Measurements from ENCODE around the gene STX8.

The STX8 gene

DNA sequence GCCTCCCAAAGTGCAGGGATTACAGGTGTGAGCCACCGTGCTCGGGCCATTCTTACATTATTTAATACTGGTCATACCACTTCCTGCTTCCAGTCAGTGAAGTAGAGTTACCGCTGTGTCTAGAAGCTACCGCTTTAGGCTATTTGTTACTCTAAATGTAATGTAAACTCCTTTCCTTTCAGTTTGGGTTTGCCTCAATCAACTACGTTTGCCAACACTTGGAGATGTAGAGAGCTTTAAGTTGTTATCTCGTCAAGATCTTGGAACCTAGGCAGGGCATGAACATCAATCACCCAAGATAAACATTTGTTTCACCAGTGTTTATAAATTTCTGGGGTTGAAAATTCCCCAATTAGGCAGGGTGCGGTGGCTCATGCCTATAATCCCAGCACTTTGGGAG is 275.9 kb downstream of the STX8 start:
- no peak for DNase-seq (ENCODE audit: low read depth in 2 of 2)

DNA sequence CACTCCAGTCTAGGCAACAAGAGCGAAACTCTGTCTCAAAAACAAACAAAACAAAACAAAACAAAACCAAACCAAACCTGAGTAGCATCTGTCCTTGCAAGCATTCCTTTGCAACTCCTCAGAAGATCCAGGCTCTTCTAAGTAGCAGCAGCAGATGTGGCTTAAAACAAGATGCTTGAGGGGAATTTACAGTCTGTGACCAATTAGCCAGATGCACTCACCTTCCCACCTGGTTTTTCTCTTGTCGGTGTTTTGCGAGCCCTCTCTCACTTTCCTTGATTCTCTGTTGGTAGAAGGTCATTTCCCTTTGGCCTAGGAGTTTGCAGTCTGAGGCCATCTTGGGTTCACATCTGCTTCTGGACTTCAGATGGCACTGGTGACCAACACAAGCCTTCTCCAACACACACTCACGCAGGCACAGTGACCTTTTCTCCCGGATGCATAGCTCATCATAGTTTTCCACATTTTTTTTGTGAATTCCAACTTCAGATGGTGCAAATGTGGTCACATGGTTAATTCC is 276.8 kb downstream of the STX8 start:
- no peak for DNase-seq (ENCODE audit: low read depth in 2 of 2)

DNA sequence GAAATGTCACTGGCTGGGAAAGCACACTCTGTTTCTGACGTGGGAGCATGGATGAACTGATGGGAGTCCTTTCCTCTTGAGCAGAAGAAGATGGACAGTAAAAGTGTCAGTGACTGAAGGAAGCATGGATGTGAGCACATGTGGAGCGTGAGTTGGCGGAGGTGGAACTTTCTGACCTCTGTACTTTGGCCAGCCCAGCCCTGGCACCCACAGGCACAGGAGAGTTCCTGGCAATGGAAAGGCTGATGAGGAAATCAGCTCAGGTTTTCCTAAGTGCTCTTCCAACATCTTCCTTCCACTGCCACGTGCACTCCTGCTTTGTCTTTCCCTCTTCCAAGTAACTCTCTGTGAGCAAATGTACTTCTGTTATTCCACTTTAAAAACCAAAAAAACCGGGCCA is 277.5 kb downstream of the STX8 start:
- no peak for DNase-seq (ENCODE audit: low read depth in 2 of 2)

DNA sequence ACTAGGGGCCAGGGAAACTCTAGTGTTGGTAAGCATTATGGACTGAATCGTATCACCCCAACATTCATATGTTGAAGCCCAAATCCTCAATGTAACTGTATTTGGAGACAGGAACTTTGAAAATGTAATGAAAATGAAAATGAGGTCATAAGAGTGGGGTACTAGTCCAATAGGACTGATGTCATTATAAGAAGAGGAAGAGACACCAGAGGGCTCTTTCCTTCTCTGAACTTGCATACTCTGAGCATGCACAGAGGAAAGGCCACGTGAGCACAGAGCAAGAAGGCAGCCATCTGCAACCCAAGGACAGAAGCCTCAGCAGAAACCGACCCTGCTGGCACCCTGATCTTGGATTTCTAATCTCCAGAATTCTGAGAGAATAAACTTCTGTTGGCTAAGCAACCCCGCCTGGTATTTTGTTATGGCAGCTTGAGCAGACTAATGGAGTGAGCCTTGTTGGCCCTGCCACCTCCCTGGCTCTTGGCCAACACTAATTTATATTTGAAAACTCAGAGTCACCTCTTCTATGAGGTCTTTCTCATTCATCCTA is 280.9 kb downstream of the STX8 start:
- no peak for DNase-seq (ENCODE audit: low read depth in 2 of 2)

DNA sequence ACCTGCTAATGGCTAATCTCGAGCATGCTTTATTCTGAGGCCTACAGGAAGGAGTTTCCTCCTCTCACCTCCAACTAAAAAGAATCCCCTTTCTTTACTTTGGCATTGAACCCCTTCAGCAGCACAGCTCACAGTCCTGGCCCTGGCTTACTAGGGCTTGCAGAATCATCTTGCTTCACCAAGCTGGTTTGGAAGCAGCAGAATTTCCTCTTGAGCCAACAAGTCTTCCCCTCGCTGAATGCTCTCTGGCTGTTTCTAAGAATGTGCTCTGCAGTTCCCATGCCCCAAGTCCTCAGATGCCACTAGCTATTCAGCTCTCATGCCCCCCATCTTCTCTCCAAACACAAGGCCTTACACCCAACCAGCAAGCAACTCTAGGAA is 283.1 kb downstream of the STX8 start:
- DNase-seq (ENCODE audit: low read depth in 2 of 2): no peak

DNA sequence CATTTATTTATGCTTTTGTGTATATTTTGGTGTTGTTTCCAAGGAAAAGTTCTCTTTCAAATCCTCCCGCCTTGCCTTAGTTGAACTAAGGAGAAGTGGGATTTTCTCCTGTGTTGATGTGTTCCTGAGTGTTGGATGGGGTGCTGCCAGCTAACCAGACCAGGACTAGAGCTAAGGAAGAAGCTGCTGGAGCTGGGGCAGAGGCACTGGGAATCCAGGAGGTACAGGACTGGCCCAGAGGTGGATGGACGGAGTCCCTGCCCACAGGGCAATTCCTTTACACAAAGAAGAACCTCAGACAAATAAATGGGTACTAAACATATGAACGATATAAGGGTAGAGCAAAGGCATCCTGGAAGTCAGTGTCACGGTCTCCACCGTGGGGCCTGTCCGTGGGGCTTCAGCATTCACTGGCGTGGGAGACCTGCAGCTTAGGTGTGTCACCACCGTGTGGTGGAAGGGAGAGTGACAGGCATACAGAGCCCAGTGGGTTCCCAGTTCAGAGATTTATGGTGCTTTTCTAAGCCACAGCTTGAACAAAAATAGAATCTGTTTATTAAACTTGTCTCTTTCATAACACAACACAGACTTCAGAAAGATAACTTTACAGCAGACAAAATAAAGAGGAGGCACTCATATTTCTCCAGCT is 283.6 kb downstream of the STX8 start:
- peak in 1 of 2 donors; percentile 35 for DNase-seq (ENCODE audit: low read depth in 2 of 2)

DNA sequence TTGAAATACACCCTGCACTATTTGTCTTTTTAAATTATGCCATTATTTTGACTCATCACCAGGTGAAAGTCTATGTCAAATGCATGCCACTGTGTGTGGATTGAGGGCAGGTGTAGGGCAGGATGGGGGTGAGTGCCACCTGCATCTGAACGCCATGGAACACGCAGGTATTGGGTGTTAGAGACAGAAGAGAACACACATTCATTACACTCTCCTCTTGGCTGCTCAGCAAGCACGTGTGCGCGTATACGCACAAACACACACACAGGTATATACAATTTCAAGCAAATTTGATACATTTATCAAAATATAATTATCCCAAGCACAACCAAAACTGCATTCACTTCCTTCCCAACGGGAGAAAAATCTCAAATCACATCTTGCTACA is 285.4 kb downstream of the STX8 start:
- DNase-seq (ENCODE audit: low read depth in 2 of 2): peak in 1 of 2 donors; percentile 16

DNA sequence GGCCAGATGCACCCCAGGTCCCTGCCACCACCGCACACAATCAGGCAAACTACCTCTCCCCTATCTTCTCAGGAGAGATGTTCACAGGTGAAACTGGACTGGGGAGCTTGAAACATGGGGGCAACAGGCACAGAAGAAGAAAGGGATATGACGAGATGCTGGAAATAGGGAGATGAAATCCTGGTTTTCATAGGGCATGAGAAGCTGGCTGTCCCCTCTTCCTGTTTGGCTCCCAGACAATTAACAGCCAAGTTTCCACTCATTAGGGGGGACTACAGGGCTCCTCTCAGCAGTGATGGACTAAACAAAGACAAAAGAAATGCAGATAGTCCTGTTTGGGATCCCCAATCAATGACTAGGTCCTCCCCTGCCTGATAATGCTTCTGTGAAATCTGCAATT is 288.3 kb downstream of the STX8 start:
- DNase-seq (ENCODE audit: low read depth in 2 of 2): no peak

DNA sequence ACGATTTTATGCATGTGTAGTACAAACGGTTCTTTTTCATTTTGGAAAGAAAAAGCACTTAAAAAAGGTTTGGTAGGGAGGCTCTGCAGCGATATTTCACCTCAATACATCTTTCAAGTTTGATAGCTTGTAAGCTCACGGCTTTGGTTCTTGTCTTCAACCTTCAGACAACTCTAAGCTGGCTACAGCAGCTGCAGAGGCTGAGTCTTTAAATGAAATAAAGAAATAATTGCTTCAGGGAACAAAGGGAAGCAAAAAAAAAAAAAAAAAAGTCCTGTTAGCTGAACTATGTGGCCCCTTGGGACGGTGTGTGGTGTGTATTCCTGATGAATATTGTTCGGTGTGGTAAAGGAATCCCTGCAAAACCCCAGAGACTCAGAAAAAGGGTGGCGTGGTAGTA is 289.2 kb downstream of the STX8 start:
- no peak for DNase-seq (ENCODE audit: low read depth in 2 of 2)

DNA sequence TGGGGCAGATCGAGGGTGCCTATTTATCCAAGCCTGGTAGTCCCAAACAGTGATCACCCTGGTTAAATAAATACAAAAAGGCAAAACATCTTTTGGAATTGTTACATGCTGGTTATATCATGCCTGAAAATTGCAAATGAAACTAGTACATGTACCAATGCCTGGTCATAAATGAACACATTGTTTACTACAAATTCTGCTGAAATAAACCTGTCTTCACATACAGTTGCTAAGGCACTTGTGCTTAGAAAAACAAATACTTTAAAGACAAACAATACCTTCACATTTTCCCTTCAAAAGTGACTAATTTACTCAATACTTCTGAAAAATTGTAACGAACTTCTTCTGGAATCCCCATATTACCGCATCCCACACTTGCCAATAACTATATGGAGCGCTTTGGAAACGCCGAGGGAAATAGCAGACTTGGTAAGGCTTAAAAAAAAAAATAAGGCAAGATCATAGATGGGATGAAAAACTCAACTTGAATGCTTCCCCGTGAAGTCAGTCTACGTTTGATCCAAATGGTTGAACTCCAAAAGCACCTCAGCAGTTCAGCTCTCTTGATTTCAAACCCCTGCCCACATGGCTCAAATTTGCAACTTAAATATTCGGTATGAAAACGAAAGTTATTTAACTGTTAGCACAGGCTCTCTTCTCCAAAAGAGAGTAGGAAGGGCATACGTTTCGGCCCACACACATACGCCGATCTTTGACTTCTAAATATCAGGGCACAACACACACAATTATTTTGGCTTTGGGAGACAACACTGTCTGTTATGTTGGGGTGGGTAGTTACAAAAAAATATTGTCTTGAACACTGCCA is 289.8 kb downstream of the STX8 start:
- DNase-seq (ENCODE audit: low read depth in 2 of 2): no peak

DNA sequence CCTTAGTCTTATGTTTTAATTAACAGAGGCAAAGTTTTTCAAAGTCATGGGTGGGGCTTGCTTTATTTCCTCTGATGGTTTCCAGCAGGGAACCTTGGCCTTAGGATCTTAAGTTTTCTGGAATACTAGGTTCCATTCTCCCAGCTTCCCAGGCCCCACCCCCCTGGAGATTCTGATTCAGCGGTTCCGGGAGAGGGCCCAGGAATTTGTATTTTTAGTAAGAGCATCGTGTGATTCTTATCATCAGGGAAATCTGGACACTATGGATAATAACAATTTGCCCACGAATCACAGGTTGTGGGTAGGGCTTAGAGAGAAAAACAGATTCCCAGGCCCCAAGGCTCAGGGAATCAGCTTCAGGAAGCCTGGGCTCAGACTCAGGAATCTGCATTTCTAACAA is 290.7 kb downstream of the STX8 start:
- DNase-seq (ENCODE audit: low read depth in 2 of 2): no peak

DNA sequence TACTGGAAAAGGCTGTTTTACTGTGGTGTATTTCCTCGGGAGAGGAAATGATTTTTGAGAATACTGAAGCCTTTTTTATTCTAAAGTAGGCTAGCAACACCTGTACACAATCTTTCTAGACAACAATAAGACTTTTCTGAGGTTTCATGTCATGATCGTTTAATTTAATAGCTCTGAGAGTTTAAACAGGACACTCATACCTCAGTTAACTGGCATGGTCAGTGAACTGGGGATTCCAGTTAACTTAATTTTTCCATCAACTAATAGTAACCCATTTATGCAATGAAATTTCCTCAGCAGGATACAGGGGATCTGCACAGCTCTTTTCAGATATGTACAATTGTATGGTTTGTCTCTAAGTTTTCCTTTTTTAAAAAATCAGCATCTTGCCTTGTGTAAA is 291.7 kb downstream of the STX8 start:
- no peak for DNase-seq (ENCODE audit: low read depth in 2 of 2)

DNA sequence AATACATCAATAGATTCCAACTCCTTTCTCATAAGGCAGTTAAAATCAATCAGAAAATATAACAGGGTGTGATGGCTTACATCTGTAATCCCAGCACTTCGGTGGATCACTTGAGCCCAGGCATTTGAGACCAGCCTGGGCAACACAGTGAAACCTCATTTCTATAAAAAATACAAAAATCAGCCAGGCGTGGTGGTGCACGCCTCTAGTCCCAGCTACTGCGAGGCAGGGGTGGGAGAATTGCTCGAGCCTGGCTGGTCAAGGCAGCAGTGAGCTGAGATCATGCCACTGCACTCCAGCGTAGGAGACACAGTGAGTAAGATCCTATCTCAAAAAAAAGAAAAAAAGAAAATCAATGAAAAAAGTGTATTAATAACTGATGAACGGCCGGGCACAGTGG is 295.7 kb downstream of the STX8 start:
- DNase-seq (ENCODE audit: low read depth in 2 of 2): no peak

DNA sequence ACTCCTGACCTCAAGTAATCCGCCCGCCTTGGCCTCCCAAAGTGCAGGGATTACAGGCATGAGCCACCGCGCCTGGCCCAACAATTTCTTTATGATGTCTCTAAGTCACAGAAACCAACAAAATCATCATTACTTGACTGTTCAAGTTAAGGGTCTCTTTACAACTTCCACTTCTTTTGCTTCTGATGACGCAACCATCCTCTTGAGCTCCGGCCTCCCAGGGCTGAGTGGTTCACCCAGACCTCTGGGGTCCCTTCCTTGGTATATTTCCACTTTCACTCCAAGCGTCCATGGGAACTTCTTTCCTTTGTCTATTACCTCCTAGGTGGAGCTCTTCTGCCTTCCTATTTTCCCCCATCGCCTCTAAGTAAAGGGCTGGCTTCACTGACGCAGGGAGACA is 300.6 kb downstream of the STX8 start:
- no peak for DNase-seq (ENCODE audit: low read depth in 2 of 2)

DNA sequence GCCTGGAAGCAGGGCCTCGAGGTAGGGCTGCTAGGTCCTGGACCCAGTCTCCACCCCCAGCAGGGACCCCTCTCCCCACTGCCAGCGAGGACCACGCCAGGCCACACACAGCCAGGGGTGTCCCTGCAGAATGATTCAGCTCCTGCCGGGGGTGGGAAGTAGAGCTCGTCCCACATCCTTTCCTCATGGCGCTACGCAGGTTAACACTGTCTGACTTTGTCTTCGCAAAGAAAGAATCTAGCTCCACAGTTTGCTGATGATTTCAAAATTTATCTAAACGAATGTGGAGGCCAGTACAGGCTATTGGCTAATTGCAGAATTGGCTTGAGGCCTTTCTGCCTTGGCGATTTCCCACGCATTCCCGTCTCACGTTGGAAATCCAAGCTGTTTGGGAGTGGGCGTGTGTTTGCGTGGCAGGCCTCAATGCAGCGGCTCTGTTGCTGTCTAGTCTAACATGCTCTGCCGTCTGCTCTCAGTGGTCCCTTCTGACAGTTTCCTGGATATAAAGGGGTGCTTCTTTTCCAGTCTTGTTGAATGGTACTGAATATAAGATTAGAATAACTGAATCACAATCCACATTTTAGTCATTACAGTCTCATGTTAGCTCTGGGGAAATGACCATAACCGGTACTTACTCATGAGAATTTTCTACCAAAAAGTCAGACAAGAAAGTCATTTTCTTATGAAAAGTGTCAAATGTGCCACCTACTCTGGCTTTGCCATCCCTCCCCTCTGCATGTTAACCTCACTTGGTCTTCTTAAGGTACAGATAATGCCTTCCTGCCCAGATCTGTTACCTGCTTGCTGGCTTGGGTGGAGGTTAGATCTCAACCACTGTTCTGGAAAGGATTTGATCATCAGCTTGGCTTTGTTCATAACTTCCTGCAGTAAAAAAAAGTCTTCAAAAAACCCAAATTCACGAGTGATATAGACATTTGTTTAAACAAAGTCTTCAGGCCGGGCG is 301.9 kb downstream of the STX8 start:
- peak in 1 of 2 donors; percentile 5 for DNase-seq (ENCODE audit: low read depth in 2 of 2)

DNA sequence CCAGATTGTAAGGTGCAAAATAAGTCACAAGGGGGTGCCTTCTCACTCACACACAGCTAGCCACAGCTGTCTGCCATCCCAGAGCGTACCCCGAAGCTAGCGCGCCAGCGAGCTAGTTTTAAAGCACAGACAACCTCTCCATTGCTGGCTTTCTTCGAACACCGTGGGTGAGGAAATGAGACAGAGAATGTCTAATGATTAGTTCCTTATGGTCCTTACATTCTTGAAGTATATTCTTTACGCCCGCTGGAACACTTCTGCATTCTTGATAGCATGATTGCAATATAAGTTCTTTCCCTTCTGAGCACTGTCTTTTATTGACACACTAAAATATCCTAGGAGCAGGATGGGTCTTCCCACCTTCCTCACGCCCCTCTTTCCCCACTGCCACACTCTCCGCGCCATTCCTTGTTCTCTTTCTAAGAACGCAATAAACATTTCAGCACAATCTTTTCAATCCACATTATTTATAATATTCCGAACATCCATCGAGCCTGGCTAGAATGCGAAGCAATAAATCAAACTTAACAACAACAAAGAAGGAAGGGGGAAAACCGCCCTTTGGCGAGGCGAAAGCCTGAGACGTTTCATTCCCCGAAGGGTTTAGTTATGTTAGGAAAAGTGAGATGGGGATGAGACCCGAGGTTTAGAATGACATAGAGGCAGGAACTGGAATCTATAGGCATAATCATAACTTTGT is 303.0 kb downstream of the STX8 start:
- DNase-seq (ENCODE audit: low read depth in 2 of 2): no peak

DNA sequence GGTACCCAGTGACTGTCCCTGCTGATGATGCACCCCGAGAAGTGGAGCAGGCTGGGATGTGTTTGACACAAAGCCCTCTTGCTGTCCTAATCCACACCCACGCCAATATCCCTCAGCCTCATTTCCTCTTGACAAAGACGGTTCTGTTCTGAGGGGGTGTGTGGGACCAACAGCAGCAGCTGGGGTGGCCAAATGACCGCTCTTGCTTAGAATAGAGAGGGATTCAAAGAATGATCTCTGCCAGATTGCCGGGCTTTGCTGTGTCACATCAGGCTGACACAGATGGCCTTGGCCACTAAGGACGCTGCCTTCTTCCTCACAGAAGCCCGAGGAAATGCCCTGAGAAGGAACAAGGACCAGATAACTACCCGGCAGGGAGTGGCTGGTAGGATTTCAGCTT is 303.6 kb downstream of the STX8 start:
- DNase-seq (ENCODE audit: low read depth in 2 of 2): no peak

DNA sequence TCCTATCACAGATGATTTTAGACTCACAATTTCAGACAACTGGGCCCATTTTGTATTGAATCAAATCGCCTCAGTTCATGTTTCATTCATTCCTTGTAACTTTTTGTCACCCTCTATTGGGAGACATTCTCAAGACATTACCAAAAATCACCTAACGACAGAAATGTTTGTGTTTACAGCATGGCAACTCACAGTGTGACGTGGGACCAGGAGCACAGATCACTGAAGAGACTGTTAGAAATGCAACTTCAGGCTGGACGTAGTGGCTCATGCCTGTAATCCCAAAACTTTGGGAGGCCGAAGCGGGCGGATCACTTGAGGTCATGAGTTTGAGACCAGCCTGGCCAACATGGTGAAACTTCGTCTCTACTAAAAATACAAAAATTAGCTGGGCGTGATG is 304.7 kb downstream of the STX8 start:
- DNase-seq (ENCODE audit: low read depth in 2 of 2): no peak

DNA sequence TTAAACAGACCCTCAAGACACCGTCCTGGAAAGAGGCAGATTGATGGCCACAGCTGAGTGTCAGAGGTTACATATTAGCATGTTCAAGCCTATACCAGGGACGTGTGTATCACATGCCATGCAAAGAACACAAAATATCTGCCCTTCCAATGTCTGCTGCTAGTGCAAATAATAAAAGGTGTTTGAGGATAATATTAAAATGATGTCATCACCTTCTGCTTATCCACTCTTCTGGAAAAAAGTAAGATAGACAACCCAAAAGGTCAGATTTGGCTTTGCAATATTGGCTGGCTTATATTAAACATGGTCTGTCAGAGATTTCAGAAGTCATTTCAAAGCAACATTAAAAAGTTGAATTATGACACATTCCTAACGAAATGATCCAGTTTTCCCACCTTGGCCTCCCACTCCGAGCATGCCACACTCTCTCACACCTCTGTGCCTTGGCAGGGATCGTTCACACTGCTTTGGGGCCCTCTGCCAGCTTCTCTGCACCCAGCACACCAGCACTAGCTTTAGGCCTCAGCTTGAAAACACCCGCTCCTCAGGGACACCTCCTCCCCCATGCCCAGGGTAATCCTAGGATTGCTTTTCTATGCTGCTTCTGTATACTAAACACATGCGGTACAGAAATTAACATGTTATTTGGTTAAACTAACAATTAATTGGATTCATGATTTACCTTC is 306.1 kb downstream of the STX8 start:
- DNase-seq (ENCODE audit: low read depth in 2 of 2): no peak

DNA sequence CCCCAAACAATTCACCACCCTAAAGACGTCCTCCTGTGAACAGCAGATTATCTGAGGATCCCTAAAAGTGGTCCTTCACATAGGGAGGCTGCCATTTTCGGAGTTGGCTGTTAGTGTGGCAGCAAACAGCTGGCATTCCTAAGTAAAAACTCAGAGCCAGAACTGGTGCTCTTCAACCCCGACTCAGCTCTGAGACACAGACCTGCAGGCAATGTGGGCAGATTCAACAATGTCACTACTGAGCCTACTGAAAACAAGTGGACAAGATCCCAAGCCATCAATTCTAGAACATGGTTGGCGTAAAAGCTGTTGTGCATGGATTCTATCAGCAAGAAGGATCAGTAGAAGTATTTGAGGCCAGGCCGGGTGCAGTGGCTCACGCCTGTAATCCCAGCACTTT is 307.1 kb downstream of the STX8 start:
- no peak for DNase-seq (ENCODE audit: low read depth in 2 of 2)

DNA sequence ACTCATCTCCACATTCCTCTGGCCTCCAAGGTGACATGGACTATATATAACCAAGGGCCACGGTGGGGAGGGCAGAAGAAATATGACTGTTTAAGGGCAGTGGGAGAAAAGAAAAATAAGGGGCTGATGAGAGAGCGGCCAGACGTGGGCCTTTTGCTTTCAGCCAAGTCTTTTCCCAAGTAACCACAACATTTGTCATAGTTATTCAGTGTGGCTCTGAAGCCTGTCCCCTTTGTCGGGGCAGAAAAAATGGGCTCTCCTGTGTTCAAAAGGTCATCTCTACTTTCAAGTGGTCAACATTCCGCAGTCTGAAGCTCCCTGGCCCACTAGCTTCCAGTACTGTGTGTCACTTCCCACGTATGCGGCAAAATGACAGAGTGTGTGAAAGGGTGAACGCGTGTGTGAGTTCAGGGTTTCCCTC is 308.9 kb downstream of the STX8 start:
- no peak for DNase-seq (ENCODE audit: low read depth in 2 of 2)
